ENCODE data around the gene TCF21.

- TF ChIP-seq, protein P1, sequence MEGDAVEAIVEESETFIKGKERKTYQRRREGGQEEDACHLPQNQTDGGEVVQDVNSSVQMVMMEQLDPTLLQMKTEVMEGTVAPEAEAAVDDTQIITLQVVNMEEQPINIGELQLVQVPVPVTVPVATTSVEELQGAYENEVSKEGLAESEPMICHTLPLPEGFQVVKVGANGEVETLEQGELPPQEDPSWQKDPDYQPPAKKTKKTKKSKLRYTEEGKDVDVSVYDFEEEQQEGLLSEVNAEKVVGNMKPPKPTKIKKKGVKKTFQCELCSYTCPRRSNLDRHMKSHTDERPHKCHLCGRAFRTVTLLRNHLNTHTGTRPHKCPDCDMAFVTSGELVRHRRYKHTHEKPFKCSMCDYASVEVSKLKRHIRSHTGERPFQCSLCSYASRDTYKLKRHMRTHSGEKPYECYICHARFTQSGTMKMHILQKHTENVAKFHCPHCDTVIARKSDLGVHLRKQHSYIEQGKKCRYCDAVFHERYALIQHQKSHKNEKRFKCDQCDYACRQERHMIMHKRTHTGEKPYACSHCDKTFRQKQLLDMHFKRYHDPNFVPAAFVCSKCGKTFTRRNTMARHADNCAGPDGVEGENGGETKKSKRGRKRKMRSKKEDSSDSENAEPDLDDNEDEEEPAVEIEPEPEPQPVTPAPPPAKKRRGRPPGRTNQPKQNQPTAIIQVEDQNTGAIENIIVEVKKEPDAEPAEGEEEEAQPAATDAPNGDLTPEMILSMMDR (IDR thresholded peaks at IDR 0.05), result no peak
- TF ChIP-seq POLR2A (IDR thresholded peaks at IDR 0.05), result no peak
These were observed 15.4 kb upstream of the TCF21 start for GRCh38 chr6:133873538-133873937.
